Prostate gland (tissue), 2 donors: ENCODE data around the gene TCP11. TPM values are rescaled to one million over a fixed set of nuclear protein-coding genes. Genes with fewer than 3 reads are reported as not detected.

ENCODE experiments used
- DNase-seq: peaks from one replicate; pipeline ENCODE4 v3.0.0-alpha.2; 2019; ENCODE audit warnings: low spot score
- H3K27ac ChIP-seq, 2 donors: fragments of 200-600 bp; sonication (generic); 2 replicates each; pipeline ENCODE4 v1.5.1; 2017 to 2019
- H3K27me3 ChIP-seq: fragments of 200-600 bp; sonication (generic); replicated peaks from 2 replicates; pipeline ENCODE4 v1.5.1; 2019; ENCODE audit not compliant: insufficient read depth
- H3K36me3 ChIP-seq, 2 donors: fragments of 200-600 bp; sonication (generic); 1 replicate in 1 of 2; 2 replicates in 1 of 2; pipeline versions ENCODE4 v1.5.1 to v1.8.1; 2017 to 2019
- H3K4me1 ChIP-seq: fragments of 200-600 bp; sonication (generic); replicated peaks from 2 replicates; pipeline ENCODE4 v1.5.1; 2019
- H3K4me3 ChIP-seq, 2 donors: fragments of 200-600 bp; sonication (generic); 2 replicates each; pipeline ENCODE4 v1.5.1; 2017 to 2019
- H3K9me3 ChIP-seq: fragments of 200-600 bp; sonication (generic); 2 replicates; pipeline ENCODE4 v1.5.1; 2017
- CTCF ChIP-seq, 4 experiments: fragments of 200-600 bp in 2 of 4; fragments of 450-650 bp in 2 of 4; sonication (generic) in 2 of 4; IDR thresholded peaks; 1 replicate in 3 of 4; 2 replicates in 1 of 4; pipeline ENCODE4 v1.5.1; 2016 to 2019; ENCODE audit warnings: antibody characterized with exemption in 4 of 4, mild to moderate bottlenecking in 2 of 4, moderate library complexity in 2 of 4
- POLR2A ChIP-seq: fragments of 450-650 bp; IDR thresholded peaks from one replicate; pipeline ENCODE4 v1.6.1; 2016; ENCODE audit warnings: antibody characterized with exemption, mild to moderate bottlenecking
- POLR2AphosphoS5 ChIP-seq: sonication (generic); formaldehyde crosslinking; IDR thresholded peaks from one replicate; pipeline ENCODE4 v1.6.1; 2017; ENCODE audit warnings: antibody characterized with exemption
- WGBS: methylation state at CpG from one replicate; pipeline ENCODE4 v1.1.5; 2018; 5-methylcytosine and 5-hydroxymethylcytosine counted together
- intact Hi-C: fragments of 100-400 bp; cut with DNase I; formaldehyde crosslinking; loops from one replicate; pipeline ENCODE4 v1.14.2; 2022
- total RNA-seq, 2 donors: library from RNA; depleted of rRNA; stranded (reverse); fragments of >200 nt; gene quantifications; one replicate each; pipeline ENCODE4 v1.1.0, GENCODE V29; 2016

Gene TCP11
- total RNA-seq, 2 donors from 2014 or later, result 0.87 to 33.3 TPM

GRCh38 chr6:35149891-35150566, 8.9 kb upstream of the TCP11 start:
- Histone ChIP-seq H3K27me3 (no peaks in the 10 kb centered on the region), H3K27ac (no peak overlapping the region), H3K9me3 (no peaks in the 10 kb centered on the region), H3K36me3 (no peaks in the 10 kb centered on the region), H3K4me3 (no peak overlapping the region), H3K4me1 (no peaks in the 10 kb centered on the region)
- intact Hi-C loops, result loop anchor here (2.0 kb wide), 1 partner anchor 91 kb away; no protein-coding TSS in a partner anchor
- WGBS, result 81% methylated on average over 16 of the region's 16 CpGs
- TF ChIP-seq POLR2AphosphoS5 (no peak), POLR2A (no peak), CTCF (IDR thresholded peaks at IDR 0.05) (no peak)
- DNase-seq, result no peak

- H3K27me3 ChIP-seq, result no peaks in the 10 kb centered on the region
- no peaks in the 10 kb centered on the region for H3K9me3 ChIP-seq
- intact Hi-C loops, result loop anchor here (2.0 kb wide), 1 partner anchor 93 kb away; no protein-coding TSS in a partner anchor
- 47% methylated on average over 8 of the region's 8 CpGs for WGBS
- no peak overlapping the region for H3K4me3 ChIP-seq
- no peaks in the 10 kb centered on the region for H3K4me1 ChIP-seq
- no peak for DNase-seq
- H3K36me3 ChIP-seq, result no peaks in the 10 kb centered on the region
- TF ChIP-seq CTCF (IDR thresholded peaks at IDR 0.05), result no peak
- no peak overlapping the region for H3K27ac ChIP-seq
These were observed 7.1 kb upstream of the TCP11 start for GRCh38 chr6:35148167-35148741.

GRCh38 chr6:35147486-35147885, 6.3 kb upstream of the TCP11 start:
- 84% methylated on average over 3 of the region's 3 CpGs for WGBS
- Histone ChIP-seq H3K4me3 (no peak overlapping the region), H3K27ac (no peak overlapping the region), H3K27me3 (no peaks in the 10 kb centered on the region), H3K9me3 (no peaks in the 10 kb centered on the region), H3K4me1 (no peaks in the 10 kb centered on the region), H3K36me3 (no peaks in the 10 kb centered on the region)
- DNase-seq, result no peak
- TF ChIP-seq POLR2A (no peak), POLR2AphosphoS5 (no peak), CTCF (IDR thresholded peaks at IDR 0.05) (no peak)
- intact Hi-C loops, result loop anchor here (2.0 kb wide), 1 partner anchor 57 kb away; no protein-coding TSS in a partner anchor

GRCh38 chr6:35147026-35147425, 5.9 kb upstream of the TCP11 start:
- H3K27ac ChIP-seq, result no peak overlapping the region
- 77% methylated on average over 3 of the region's 3 CpGs for WGBS

More at GRCh38 chr6:35147026-35147425, 5.9 kb upstream of the TCP11 start:
- Histone ChIP-seq H3K9me3 (no peaks in the 10 kb centered on the region), H3K4me1 (no peaks in the 10 kb centered on the region), H3K36me3 (no peaks in the 10 kb centered on the region), H3K27me3 (no peaks in the 10 kb centered on the region), H3K4me3 (no peak overlapping the region)
- no peak for DNase-seq
- intact Hi-C loops, result loop anchor here (2.0 kb wide), 1 partner anchor 58 kb away; no protein-coding TSS in a partner anchor
- no peak for TF ChIP-seq POLR2A
- no peak for TF ChIP-seq CTCF (IDR thresholded peaks at IDR 0.05)
- no peak for TF ChIP-seq POLR2AphosphoS5
